Keratinocyte (primary cell): ENCODE results near the gene DTX4. TPM values are rescaled to one million over a fixed set of nuclear protein-coding genes. Genes with fewer than 3 reads are reported as not detected.

ENCODE experiments used
- DNase-seq: peaks from one replicate; pipeline ENCODE4 v3.0.0-alpha.2; 2011; ENCODE audit warnings: low read depth, missing footprints, low spot score
- FAIRE-seq: peaks from 2 replicates; lab custom pipeline; 2011; peaks lifted over from hg19 to GRCh38; lab: Jason Lieb, UNC
- H2AFZ ChIP-seq: 2 replicates; pipeline ENCODE4 v1.6.0; 2012; ENCODE audit warnings: low read length, control low read depth, inconsistent platforms; ENCODE audit not compliant: control insufficient read depth
- H3K27ac ChIP-seq: 2 replicates; pipeline ENCODE4 v1.5.1; 2011; ENCODE audit warnings: low read length; ENCODE audit not compliant: control insufficient read depth, insufficient read depth
- H3K27me3 ChIP-seq: 3 replicates; pipeline ENCODE4 v1.6.0; 2011; ENCODE audit warnings: low read length; ENCODE audit not compliant: control insufficient read depth, insufficient read depth; ENCODE audit errors: extremely low read depth
- H3K36me3 ChIP-seq, 2 experiments: 2 replicates in 1 of 2; 3 replicates in 1 of 2; pipeline ENCODE4 v1.5.1; 2011; ENCODE audit warnings: low read length in 2 of 2, mild to moderate bottlenecking in 1 of 2; ENCODE audit not compliant: control insufficient read depth in 2 of 2, insufficient read depth in 2 of 2; ENCODE audit errors: extremely low read depth in 1 of 2
- H3K4me1 ChIP-seq: 3 replicates; pipeline ENCODE4 v1.5.1; 2011; ENCODE audit warnings: low read length; ENCODE audit not compliant: control insufficient read depth, insufficient read depth; ENCODE audit errors: extremely low read depth
- H3K4me2 ChIP-seq: 3 replicates; pipeline ENCODE4 v1.6.0; 2011; ENCODE audit warnings: low read depth, low read length; ENCODE audit not compliant: control insufficient read depth, insufficient read depth; ENCODE audit errors: extremely low read depth
- H3K4me3 ChIP-seq, 3 experiments: fragments of 200-600 bp in 1 of 3; sonication (generic) in 1 of 3; 2 replicates in 2 of 3; 3 replicates in 1 of 3; pipeline ENCODE4 v1.5.1; 2011 to 2016; ENCODE audit warnings: low read length in 3 of 3, mild to moderate bottlenecking in 3 of 3, control low read depth in 2 of 3, inconsistent platforms in 1 of 3, low read depth in 1 of 3, mixed read lengths in 1 of 3, mixed run types in 1 of 3, moderate library complexity in 1 of 3; ENCODE audit not compliant: control insufficient read depth in 2 of 3, insufficient read depth in 2 of 3; ENCODE audit errors: extremely low read depth in 1 of 3
- H3K79me2 ChIP-seq: 2 replicates; pipeline ENCODE4 v1.6.0; 2012; ENCODE audit warnings: low read length; ENCODE audit not compliant: control insufficient read depth, insufficient read depth
- H3K9ac ChIP-seq: 3 replicates; pipeline ENCODE4 v1.6.0; 2011; ENCODE audit warnings: low read length; ENCODE audit not compliant: control insufficient read depth, insufficient read depth; ENCODE audit errors: extremely low read depth
- H3K9me1 ChIP-seq: 3 replicates; pipeline ENCODE4 v1.6.0; 2011; ENCODE audit warnings: low read length; ENCODE audit not compliant: control insufficient read depth, insufficient read depth; ENCODE audit errors: extremely low read depth
- H3K9me3 ChIP-seq: 2 replicates; pipeline ENCODE4 v1.5.1; 2012; ENCODE audit warnings: low read depth, low read length; ENCODE audit not compliant: control insufficient read depth
- H4K20me1 ChIP-seq: 3 replicates; pipeline ENCODE4 v1.6.0; 2011; ENCODE audit warnings: low read length; ENCODE audit not compliant: control insufficient read depth, insufficient read depth; ENCODE audit errors: extremely low read depth
- CTCF ChIP-seq, 3 experiments: IDR thresholded peaks in 1 of 3; conservative IDR thresholded peaks in 1 of 3; optimal IDR thresholded peaks in 1 of 3; 2 replicates in 2 of 3; 3 replicates in 1 of 3; pipeline versions ENCODE3 to v1.5.1; 2011; ENCODE audit warnings: low read length in 3 of 3, mild to moderate bottlenecking in 3 of 3, moderate library complexity in 2 of 3, control low read depth in 1 of 3, inconsistent platforms in 1 of 3; ENCODE audit not compliant: insufficient read depth in 2 of 3; ENCODE audit errors: extremely low read depth in 1 of 3
- EZH2 ChIP-seq: IDR thresholded peaks from one replicate; pipeline ENCODE4 v1.6.1; 2012; ENCODE audit warnings: inconsistent platforms, mild to moderate bottlenecking, low read length, moderate library complexity
- dilution Hi-C: fragments of 300-500 bp; cut with MboI; formaldehyde crosslinking; loops from one replicate; pipeline ENCODE4 v1.7.0; 2020; ENCODE audit warnings: low sequenced_read_pairs; ENCODE audit not compliant: extremely low pct_ligation_motif_present
- polyA plus RNA-seq, 5 experiments: library from polyadenylated mRNA; depleted of rRNA in 3 of 5; stranded (reverse) in 3 of 5; stranded (forward) in 1 of 5; unstranded in 1 of 5; fragments of >200 nt; gene quantifications; 1 replicate in 1 of 5; 2 replicates in 3 of 5; 3 replicates in 1 of 5; pipeline versions ENCODE4 v1.2.1 to v1.2.3, GENCODE V29; 2011 to 2012; ENCODE audit warnings: missing spikeins in 2 of 5, low read depth in 1 of 5, low replicate concordance in 1 of 5

Gene DTX4
- polyA plus RNA-seq, 1 donor (not counting 4 experiments of a cell fraction or from before 2014, with no cell fraction given), result 1.6 TPM

GRCh38 chr11:59183771-59184170 is 11.8 kb downstream of the DTX4 start:
- H3K9me1 ChIP-seq, result no peaks in the 10 kb centered on the region
- H3K4me3 ChIP-seq, result no peak overlapping the region
- H4K20me1 ChIP-seq, result no peaks in the 10 kb centered on the region
- no peaks in the 10 kb centered on the region for H3K79me2 ChIP-seq
- DNase-seq, result no peak
- dilution Hi-C loops, result no loop called here
- H3K4me2 ChIP-seq, result no peak overlapping the region
- no peak overlapping the region for H3K27ac ChIP-seq
- peaks cover 0 to 6% of the 10 kb centered on the region in 2 experiments for H3K36me3 ChIP-seq
- no peak for TF ChIP-seq EZH2
- TF ChIP-seq CTCF (optimal IDR thresholded peaks at IDR 0.05 in 1 of 3, IDR thresholded peaks at IDR 0.05 in 1 of 3, conservative IDR thresholded peaks at IDR 0.05 in 1 of 3; ENCODE audit: extremely low read depth in 1 of 3, insufficient read depth in 2 of 3, low read length in 3 of 3), result no peak
- no peaks in the 10 kb centered on the region for H3K27me3 ChIP-seq
- no peaks in the 10 kb centered on the region for H3K4me1 ChIP-seq
- H3K9me3 ChIP-seq, result peaks cover 2% of the 10 kb centered on the region
- no peak overlapping the region for H2AFZ ChIP-seq
- no peak overlapping the region for H3K9ac ChIP-seq
- no peak for FAIRE-seq

GRCh38 chr11:59184691-59185339 is 12.9 kb downstream of the DTX4 start:
- Histone ChIP-seq H4K20me1 (no peaks in the 10 kb centered on the region), H3K4me1 (no peaks in the 10 kb centered on the region), H3K27ac (no peak overlapping the region), H3K4me3 (no peak overlapping the region), H3K9ac (no peak overlapping the region), H3K4me2 (no peak overlapping the region), H2AFZ (no peak overlapping the region), H3K9me1 (no peaks in the 10 kb centered on the region), H3K79me2 (no peaks in the 10 kb centered on the region), H3K9me3 (no peaks in the 10 kb centered on the region), H3K36me3 (peaks cover 0 to 7% of the 10 kb centered on the region in 2 experiments), H3K27me3 (no peaks in the 10 kb centered on the region)
- no peak for TF ChIP-seq CTCF (optimal IDR thresholded peaks at IDR 0.05 in 1 of 3, IDR thresholded peaks at IDR 0.05 in 1 of 3, conservative IDR thresholded peaks at IDR 0.05 in 1 of 3; ENCODE audit: extremely low read depth in 1 of 3, insufficient read depth in 2 of 3, low read length in 3 of 3)
- dilution Hi-C loops, result no loop called here
- DNase-seq, result no peak
- no peak for FAIRE-seq
